ENCODE measurements around the gene ATP2C2. TPM values are rescaled to one million over a fixed set of nuclear protein-coding genes. Genes with fewer than 3 reads are reported as not detected.

The ATP2C2 gene
- polyA plus RNA-seq, 4 donors, result 4.0 to 45.7 (median 15.6) TPM

Other genes starting within 250 kb of the ATP2C2 start
- 10 to 100 TPM in 2 of 4 donors, 1 to 10 TPM in 2; 7.1 to 18.7 (median 10.4) TPM for gene HSDL1, start 223.4 kb upstream of the ATP2C2 start, polyA plus RNA-seq
- 1 to 10 TPM in 1 of 4 donors, under 1 TPM in 2, not detected in 1; 0.24 to 2.0 (median 0.72) TPM for gene DNAAF1, start 223.2 kb upstream of the ATP2C2 start, polyA plus RNA-seq
- 10 to 100 TPM; 33.4 to 61.3 (median 39.9) TPM for gene TAF1C, start 181.5 kb upstream of the ATP2C2 start, polyA plus RNA-seq
- under 1 TPM in 2 of 4 donors, not detected in 2; 0.22 to 0.27 TPM for gene ADAD2, start 177.4 kb upstream of the ATP2C2 start, polyA plus RNA-seq
- not detected for gene KCNG4, start 128.5 kb upstream of the ATP2C2 start, polyA plus RNA-seq
- 1 to 10 TPM; 1.6 to 5.4 (median 3.8) TPM for gene WFDC1, start 73.7 kb upstream of the ATP2C2 start, polyA plus RNA-seq
- gene MEAK7, start 136.1 kb downstream of the ATP2C2 start, polyA plus RNA-seq, result 1 to 10 TPM; 7.3 to 9.2 (median 7.4) TPM
- gene COTL1, start 249.5 kb downstream of the ATP2C2 start, polyA plus RNA-seq, result 100 to 1,000 TPM in 2 of 4 donors, 10 to 100 TPM in 2; 43.6 to 166 (median 94.3) TPM

All from small intestine (tissue), 4 donors.